SIG-M5 treated with dmso at 0.1 percent for 504 hours (cell line): ENCODE data around the gene TNFSF9.
"Not testable (repeated sequence)": the region's sequence is repeated elsewhere in the genome, so short reads cannot be mapped to it uniquely, and the experiment has no call there.

Experiments used
- DNase-seq: peaks from one replicate; lab custom pipeline; 2025; ENCODE audit not compliant: unreplicated experiment; lab: John Stamatoyannopoulos, UW

Gene TNFSF9

GRCh38 chr19:6568816-6569215 is 38.0 kb downstream of the TNFSF9 start:
- no peak for DNase-seq

DNA sequence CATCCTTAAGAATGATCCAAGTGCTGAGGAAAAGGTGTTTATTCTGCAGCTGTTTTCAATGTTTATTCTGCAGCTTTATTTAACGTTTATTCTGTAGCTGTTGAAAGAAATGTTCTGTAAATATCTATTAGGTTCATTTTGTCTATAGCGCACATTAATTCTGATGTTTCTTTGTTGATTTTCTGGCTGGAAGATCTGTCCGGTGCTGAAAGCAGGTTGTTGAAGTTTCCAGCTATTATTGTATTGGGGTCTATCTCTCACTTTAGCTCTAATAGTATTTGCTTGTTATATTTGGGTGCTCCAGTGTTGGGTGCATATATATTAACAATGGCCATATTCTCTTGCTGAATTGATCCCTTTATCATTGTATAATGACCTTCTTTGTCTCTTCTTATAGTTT is 39.9 kb downstream of the TNFSF9 start:
- DNase-seq: no peak

DNA sequence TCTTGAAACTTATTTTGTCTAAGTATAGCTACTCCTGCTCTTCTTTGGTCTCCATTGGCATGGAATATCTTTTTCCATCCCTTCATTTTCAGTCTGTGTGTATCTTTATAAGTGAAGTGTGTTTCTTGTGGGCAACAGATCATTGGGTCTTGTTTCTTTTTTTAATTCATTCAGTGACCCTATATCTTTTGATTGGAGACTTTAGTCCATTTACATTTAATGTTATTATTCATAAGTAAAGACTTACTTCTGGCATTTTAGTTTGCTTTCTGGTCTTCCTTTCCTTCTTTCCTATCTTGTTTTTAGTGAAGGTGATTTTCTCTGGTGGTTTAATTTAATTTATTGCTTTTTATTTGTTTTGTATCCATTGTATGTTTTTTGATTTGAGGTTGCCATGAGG is 40.3 kb downstream of the TNFSF9 start:
- no peak for DNase-seq

GRCh38 chr19:6572217-6572616 is 41.4 kb downstream of the TNFSF9 start:
- peak; percentile 82 for DNase-seq

- no peak for DNase-seq
Observed at GRCh38 chr19:6573350-6573749, 42.5 kb downstream of the TNFSF9 start.

DNA sequence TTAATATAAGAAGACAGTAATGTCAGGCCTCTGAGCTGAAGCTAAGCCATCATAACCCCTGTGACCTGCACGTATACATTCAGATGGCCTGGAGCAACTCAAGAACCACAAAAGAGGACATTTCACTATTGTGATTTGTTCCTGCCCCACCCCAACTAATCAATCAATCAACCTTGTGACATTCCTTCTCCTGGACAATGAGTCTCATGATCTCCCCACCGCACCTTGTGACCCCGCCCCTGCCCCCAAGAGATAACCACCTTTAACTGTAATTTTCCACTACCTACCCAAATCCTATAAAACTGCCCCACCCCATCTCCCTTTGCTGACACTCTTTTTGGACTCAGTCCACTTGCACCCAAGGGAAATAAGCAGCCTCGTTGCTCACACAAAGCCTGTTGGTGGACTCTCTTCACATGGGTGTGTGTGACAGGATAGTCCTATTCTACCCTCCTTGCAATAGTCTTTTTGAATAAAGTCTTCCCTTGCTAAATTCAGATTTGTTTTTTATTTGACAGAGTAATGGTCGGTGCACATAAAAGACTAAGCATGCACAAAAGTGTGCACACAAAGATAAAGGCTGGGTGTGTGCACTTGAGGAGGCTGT is 46.1 kb downstream of the TNFSF9 start:
- DNase-seq: no peak

DNA sequence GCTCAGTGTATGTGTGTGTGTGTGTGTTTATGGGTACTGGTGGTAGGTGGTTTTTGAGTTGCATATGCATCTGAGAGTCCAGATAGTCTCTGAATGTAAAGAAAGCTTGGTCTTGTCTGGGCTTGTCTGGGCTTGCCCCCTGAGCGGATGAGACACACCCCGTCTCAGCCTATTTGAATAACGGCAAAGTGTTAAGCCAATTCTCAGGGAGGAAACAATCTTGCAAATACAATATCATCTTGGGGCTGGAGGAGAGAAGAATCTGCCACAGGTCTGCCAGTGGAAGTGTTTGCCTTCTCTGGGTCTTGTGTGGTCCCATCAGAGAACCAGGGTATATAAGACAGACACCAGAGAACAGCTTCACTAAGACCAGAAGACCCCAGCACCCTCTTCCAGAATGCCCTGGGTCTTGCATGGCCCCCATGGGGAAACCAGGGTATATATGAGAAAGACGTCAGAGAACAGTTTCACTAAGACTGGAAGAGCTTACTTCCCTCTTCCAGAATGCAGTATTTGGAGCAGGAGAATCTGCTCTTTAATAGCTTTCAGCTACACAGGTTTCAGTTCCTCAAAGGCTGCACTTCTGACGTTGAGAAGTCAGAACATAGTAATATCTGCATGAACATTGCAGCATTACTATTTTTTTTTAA is 46.8 kb downstream of the TNFSF9 start:
- peak; percentile 96 for DNase-seq

- no peak for DNase-seq
Observed at GRCh38 chr19:6579450-6580178, 48.8 kb downstream of the TNFSF9 start.

DNA sequence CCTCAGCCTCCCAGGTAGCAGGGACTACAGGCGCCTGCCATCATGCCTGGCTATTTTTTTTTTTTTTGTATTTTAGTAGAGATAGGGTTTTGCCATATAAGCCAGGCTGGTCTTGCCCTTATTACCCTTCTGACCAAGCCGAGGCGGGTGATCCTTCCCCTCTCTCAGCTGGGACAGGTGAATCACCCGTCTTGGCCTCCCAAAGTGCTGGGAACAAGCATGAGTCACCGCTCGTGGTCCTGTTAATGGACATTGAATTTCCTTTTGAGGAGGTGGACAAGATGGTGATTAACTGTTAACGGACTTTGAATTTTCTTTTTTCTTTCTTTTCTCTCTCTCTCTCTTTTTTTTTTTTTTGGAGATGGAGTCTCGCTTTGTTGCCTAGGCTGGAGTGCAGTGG is 49.5 kb downstream of the TNFSF9 start:
- no peak for DNase-seq

DNA sequence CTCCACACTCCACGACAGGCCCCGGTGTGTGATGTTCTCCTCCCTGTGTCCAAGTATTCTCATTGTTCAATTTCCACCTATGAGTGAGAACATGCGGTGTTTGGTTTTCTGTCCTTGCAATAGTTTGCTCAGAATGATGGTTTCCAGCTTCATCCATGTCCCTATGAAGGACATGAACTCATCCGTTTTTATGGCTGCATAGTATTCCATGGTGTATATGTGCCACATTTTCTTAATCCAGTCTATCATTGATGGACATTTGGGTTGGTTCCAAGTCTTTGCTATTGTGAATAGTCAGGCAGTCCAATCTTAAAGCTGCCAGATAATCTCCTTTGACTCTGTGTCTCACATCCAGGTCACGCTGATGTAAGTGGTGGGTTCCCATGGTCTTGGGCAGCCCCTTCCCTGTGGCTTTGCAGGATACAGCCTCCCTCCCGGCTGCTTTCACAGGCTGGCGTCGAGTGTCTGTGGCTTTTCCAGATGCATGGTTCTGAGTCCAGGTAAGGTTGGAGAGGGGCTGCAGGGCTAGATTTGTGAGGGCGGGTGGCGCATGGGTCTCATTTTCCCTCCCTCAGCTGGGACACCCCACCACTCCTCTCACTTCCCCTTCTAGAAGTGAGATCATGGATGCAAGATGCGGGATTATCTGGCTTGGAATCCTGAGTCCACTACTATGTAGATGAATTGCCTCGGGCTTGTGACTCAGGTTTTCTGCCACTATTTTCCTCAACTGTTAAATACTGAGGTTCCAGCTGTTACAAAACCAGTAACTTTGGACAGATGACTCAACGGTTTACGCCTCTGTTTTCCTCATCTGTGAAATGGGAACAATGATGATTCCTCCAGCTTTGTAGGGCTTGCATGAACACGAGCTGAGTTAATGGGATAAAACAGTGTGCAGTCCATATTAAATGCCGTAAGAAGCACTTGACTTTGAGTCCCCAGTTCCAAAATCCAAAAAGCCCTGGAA is 52.0 kb downstream of the TNFSF9 start:
- not testable (repeated sequence) for DNase-seq
